ENCODE data around the gene ACTA2.

ACTA2 gene

DNA sequence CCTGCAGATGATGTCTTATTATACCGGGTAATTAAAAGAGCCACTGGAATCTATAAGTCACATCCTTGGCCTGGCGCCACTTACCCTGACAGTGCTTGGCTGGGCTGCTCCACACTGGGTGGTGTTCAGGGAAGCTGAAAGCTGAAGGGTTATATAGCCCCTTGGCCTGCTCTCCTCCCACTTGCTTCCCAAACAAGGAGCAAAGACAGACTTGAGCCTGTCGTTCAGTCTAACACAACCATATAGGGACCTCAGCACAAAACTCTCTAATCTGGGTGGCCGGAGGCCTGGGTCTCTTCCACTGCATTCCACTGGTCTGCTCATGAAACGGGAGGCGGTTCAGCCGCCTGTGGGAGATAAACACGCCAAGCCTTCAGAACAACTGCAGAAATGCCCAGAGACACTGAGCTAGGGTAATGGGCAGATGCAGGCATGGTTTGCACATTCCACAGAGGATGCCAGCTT lies at the start of gene ACTA2:
TSS of gene ACTA2 (minus strand) at position 127 of the 465 bp plus-strand sequence. CDS start 3,843 bp downstream, outside the sequence.
- peak; percentile 58 for DNase-seq

DNA sequence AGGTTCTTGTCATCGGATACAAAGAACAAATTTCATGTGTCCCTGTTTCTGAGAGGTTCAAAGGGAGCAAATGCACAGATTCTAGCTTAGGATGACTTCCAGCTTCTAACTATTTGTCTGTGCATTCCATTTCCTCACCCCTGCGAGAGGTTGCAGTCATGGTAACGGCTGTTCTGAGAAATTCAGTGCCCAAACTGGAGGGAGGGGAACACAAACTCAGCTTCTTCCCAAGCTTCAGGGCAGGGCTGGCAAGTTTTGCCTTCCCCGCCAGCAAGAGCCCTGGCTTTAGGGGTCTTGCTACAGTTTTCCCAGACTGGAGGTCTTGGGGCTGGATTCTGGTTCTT lies 49.1 kb upstream of the ACTA2 start:
- no peak for DNase-seq

DNA sequence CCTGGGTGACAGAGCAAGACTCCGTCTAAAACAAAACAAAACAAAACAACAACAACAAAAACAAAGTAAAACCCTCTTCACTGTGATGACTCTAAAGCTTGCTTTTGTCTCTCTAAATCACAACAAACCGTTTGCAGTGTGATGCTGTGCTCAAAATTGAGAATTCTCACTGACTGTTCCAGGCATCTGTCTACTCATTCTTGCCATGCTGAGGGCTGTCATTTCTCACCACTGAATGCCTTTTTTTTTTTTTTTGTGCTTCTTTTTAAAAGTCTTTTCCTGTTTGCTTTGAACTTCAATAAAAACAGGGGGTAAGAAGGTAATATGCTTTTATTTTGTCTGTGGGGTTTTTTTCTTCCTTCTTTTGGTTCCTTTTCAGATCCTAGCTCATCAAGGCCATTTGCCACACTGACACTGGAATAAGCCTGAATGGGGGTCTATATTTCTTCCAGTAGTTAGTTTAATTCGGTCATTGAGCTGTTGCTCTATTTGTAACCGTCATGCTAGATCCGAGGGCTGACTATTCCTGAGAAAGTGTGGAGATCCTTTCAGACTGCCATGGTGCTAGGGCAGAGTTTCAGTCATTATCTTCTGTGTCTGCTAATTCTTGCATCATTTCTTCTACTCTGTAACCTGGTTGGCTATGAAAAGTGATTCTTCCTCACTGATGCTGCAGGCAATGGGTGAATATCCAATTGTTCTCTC lies 48.6 kb upstream of the ACTA2 start:
- no peak for DNase-seq

DNA sequence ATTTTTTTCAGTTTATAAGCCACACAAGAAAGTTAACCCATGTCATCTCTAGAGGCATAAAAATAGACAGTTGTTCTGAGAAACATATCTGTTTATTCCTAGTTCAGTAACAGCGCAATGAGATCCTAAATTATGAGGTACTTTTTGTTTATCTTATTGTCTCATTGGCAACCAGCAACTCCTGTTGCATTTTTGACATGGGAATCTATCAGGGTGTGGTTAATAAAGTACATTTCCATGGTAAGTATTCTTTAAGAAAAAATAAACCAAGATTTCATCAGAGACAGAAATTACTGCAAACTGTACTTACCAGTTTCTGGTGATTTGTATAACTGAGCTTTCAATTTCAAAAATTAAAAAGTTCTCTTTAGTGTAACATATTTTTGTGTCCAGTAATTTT lies 47.1 kb upstream of the ACTA2 start:
- no peak for DNase-seq

DNA sequence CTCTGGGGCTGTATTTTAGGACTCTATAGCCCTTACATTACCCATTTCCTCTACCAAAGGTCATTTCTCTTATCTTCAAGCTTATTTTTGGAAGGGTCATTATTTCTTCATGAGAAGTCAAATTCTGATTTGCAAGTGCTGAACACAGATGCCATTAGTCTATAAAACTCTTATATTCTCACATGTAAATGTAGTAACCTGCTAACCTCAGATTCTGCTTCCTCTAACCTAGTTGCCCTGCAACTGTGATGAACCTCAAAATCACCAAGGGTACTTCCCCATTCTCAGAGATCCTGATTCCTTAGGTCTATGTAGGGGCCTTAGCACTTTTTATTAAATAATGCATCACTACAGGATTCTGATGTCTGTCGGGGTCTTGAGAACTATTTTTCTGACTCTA lies 44.4 kb upstream of the ACTA2 start:
- no peak for DNase-seq

DNA sequence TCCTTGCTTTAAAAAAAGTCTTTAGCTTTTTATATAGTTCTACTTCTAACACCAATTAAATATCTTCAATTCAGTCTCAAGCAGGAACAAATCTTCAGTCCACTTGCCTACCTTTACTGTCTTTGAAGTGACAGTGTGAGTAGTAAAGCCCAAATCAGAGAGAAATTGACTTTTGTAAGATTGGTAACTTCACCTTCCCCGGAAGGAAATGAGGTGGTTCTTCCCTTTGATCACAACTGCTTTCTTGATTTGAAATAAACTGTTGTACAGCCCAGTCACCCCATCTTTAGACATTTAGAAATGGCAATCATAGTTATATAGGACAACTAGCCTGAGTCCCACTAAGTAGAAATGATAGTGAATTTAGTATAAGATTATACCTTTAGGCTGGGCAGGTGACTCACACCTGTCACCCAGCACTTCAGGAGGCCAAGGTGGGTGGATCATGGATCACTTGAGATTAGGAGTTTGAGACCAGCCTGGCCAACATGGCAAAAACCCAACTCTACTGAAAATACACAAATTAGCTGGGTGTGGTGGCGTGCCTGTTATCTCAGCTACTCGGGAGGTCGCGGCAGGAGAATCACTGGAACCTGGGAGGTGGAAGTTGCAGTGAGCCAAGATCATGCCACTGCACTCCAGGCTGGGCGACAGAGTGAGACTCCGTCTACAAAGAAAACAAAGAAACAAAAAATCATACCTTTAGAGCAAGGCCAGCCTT lies 42.7 kb upstream of the ACTA2 start:
- DNase-seq = no peak

DNA sequence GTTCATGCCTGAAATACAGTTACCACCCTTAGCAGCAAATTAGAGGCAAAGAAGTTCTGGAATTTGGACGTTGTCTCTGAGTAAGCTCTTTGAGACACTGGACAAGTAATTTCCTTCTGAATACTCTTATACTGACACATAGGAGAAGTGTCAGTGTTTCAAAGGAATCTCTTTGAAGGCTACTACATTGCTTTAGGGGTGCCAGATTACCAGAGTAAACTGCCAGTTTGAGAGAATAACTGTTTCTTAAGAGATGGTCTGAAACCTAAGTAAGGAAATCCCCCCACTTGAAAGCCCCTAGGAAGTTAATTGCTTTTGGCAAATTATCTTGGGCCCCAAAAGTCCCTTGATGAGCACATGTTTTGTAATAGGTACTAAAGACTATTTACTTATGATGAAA lies 41.4 kb upstream of the ACTA2 start:
- DNase-seq = peak; percentile 50

DNA sequence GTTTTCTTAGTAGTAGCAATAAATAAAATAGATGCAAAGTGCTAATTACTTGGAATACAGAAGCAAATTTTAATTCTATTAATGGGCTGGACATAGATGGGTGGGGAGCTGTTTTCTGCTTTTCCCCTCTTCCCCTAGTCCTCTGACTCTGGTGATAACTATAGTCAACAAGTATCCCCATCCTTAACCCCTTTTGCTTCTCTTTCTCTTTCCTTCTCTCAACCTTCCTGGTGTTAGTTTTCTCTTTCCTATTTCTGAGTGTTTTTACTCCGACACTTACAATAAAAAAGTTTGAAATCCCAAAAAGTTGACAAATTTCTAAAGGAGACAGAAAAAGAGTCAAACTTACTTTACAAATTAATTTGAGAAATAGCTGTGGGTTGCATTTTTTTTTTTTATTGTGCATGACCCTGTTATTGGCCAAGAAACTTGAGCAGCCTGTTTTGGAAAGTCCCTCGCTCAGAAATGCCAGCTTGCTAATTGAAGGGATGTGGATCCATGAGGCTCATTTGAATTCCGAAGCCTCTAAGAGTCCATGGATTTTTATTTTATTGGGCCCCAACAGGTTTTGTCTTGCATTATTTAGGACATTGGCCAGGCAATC lies 40.5 kb upstream of the ACTA2 start:
- DNase-seq = peak; percentile 38

DNA sequence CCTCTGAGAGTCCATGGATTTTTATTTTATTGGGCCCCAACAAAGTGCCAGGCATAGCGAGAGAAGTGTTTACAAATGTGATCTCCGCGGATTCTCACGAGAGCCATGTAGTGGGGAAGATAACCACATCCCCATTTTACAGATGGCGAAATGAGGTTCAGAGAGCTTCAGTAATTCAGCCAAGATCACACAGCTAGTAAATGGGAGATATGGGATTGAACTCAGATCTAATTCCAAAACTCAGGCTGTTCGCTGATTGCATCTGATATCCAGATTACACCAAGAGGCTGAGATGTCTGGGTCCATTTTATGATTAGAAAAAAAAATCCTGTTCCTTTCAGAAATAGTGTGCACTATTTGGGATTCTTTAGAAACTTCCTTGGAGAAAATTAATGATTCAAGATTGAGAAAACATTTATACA lies 39.3 kb upstream of the ACTA2 start:
- no peak for DNase-seq

DNA sequence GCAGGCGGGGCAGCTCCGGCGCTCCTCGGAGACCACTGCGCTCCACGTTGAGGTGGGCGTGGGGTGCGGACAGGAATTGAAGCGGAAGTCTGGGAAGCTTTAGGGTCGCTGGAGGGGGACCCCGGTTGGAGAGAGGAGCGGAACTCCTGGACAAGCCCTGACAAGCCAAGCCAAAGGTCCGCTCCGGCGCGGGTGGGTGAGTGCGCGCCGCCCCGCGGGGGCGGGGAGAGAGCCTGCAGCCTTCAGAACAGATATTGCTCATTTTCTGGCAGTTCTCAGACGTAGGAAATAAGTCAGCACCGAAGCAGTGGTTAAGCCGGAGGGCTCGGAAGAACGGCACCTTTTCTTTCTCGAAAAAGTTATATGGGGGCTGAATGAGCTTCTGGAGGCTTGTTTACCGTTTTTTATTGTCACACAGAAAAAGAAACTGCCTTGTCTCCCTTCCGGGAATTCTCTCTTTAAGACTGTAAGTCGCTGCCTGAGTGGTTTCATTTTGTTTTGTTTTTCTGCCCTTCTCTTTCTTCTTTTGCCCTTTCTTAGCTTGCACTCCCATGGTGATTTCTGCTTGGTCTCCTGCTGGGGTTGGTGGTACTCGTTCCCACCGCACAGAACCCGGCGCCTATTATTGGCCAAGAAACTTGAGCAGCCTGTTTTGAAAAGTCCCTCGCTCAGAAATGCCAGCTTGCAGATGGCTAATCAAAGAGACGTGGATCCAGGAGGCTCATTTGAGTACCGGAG lies 38.8 kb upstream of the ACTA2 start:
- peak; percentile 65 for DNase-seq

DNA sequence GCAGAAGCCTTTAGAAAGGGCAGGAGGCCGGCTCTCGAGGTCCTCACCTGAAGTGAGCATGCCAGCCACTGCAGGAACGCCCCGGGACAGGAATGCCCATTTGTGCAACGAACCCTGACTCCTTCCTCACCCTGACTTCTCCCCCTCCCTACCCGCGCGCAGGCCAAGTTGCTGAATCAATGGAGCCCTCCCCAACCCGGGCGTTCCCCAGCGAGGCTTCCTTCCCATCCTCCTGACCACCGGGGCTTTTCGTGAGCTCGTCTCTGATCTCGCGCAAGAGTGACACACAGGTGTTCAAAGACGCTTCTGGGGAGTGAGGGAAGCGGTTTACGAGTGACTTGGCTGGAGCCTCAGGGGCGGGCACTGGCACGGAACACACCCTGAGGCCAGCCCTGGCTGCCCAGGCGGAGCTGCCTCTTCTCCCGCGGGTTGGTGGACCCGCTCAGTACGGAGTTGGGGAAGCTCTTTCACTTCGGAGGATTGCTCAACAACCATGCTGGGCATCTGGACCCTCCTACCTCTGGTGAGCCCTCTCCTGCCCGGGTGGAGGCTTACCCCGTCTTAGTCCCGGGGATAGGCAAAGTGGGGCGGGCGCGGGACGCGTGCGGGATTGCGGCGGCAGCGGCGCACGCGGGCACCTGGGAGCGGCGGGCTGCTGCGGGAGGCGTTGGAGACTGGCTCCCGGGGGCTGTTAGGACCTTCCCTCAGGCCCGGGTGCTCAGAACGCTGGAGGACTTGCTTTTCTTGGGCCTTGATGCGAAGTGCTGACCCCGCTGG lies 38.0 kb upstream of the ACTA2 start, which contains the start of gene FAS:
TSS of gene FAS (plus strand) at position 415 of the 777 bp plus-strand sequence. CDS start at position 494, 79 bp downstream.
- DNase-seq = peak; percentile 71

DNA sequence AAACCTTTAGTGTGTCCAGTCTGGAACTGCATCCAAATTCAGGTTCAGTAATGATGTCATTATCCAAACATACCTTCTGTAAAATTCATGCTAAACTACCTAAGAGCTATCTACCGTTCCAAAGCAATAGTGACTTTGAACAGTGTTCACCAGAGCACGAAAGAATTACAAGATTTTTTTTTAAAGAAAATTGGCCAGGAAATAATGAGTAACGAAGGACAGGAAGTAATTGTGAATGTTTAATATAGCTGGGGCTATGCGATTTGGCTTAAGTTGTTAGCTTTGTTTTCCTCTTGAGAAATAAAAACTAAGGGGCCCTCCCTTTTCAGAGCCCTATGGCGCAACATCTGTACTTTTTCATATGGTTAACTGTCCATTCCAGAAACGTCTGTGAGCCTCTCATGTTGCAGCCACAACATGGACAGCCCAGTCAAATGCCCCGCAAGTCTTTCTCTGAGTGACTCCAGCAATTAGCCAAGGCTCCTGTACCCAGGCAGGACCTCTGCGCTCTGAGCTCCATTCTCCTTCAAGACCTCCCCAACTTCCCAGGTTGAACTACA lies 37.3 kb upstream of the ACTA2 start:
- DNase-seq = peak; percentile 63

DNA sequence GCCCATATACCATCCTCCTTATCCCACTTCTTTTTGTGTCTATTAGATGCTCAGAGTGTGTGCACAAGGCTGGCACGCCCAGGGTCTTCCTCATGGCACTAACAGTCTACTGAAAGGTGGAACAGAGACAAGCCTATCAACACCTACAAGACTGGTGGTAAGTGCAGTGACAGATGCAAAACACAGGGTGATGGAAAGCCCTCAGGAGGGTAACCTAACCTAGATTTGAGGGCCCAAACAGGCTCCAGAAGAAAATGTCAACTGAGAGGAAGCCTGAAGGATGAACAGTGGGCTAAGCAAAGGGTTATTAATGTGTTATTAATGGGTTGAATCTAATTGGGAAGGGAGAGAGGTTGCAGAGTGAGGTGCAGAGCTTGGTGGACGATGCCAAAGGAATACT lies 36.9 kb upstream of the ACTA2 start:
- no peak for DNase-seq

DNA sequence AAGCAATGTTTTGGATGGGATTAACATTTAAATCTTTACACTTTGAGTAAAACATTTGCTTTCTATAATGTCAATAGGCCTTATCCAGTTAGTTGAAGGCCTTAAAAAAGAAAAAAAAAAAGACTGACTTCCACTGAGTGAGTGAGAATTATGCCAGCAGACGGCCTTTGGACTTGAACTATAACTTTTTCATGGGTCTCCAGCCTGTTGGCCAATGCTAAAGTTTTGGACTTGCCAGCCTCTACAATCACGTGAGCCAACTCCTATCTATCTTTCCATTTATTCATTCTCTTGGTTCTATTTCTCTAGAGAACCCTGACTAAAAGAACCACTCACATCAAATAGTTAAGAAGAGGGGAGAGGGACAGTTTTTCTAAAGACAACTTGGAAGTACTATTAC lies 35.3 kb upstream of the ACTA2 start:
- no peak for DNase-seq

DNA sequence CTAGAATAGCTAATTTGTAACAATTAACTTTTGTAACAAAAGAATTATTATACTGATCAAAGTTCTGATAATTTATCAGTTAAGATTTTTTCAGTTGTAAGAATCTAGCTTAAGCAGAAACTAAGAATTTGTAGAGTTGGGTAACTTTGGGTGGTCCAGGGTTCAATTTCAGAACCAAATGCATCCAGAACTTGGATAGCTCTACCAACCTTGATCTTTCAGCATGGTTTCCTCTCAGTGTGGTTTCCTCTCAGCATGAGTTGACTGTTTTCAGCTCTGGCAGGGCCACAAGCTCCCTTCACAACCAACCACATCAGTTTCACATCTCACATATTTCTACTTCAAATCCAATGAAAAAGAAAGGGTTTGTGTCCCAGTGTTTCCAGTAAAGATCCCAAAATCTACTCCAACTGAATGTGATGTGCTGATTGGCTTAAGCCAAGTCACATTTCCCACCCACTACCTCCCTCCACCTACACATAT lies 34.7 kb upstream of the ACTA2 start:
- no peak for DNase-seq

DNA sequence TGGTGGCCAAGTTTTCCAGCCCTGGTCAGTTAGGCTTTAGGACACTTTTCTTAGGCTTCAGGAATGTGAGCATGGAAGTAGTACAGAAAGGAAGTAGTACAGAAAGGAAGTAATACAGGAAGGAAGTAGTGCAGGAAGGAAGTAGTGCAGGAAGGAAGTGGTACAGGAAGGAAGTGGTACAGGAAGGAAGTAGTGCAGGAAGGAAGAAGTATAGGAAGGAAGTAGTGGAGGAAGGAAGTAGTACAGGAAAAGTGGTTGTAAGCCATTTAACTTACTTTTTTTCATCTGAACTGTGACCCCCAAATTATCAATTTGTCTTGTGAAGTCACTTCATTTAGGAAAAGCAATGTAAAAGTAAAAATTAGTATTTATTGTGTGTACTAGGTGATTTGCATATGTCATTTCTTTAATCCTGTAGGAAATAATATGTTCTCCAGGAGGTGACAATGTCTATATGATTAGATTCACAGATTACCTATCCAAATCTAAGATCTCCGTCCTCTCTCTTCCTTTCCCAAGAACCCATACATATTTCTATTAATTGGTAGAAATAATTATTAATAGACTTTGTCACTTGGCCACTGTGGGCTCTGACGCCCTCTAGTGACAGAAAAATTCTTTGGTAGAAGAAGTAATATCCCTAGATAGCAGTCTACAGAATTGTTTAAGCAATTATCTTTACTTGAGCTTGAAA lies 34.1 kb upstream of the ACTA2 start:
- DNase-seq = peak; percentile 38

DNA sequence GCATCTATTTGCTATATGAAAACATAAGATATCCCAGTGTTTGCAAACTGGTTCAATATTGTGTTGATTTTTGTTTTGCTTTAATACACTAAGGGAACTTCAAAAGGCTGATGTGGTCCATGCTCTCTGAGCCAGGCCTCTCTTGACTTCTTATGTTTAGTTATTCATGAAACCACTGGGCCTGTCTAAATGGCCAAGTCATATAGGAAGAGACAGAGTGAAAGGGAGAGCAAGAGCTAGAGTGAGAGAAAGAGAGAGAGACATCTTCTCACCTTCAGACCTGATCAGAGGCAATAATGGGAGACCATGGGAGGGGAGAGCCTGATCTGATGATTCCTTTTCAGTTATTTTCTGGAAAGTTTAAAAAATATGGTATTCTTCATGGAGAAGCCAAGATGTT lies 32.0 kb upstream of the ACTA2 start:
- DNase-seq = no peak

DNA sequence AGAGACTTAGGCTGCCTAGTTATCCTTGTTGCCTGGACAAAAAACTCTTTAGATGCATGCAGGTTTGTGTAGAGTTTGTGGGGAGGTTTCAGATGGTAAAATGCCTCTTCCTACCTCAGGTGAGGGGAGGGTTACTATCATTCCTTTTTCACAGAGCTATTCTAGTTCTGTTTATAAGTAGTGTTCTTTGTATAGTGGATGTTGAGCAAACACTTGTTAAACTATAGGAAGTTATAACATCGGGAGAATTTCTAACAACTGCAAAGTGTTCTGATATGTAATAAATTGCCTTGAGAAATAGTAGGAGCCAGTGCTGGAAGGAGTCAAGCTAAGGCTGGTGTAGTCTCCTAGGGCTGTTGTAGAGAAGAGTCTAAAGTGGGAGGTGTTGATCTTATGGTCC lies 31.4 kb upstream of the ACTA2 start:
- no peak for DNase-seq

DNA sequence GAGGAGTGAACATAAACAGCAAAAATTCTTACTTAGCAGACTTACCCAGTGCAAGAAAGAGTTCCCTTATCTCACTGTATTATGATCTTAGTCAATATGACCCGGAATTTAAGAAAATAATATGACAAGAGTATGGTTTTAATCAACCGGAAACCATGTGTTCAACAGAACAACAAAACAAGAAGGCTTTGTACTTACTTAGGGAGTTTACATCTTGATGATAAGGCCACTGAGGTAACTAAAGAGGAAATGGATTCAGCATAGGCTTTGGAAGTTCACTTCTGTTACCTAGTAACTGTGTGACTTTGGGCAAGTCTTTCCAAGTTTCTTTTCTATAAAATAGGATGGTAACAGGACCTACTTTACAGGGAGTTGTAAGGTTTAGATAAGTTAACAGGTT lies 30.6 kb upstream of the ACTA2 start:
- no peak for DNase-seq

DNA sequence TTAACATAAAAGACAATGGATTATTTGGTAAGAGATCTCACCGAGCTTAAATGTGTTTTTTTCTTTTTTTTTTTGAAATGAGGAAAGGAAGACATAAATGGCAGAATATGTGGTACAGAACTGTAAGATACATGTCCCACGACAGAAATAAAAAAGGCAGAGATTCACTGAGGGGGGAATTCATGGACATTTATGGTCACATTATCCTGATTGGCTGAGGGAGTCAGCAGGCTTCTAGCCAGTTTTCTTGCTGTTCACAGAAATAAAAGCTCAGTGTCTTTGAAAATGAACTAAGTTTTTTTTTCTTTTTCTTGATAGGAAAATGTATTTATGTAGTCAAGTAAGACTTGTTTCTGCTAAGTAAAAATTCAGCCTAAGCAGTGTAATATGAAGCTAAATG lies 29.8 kb upstream of the ACTA2 start:
- no peak for DNase-seq

DNA sequence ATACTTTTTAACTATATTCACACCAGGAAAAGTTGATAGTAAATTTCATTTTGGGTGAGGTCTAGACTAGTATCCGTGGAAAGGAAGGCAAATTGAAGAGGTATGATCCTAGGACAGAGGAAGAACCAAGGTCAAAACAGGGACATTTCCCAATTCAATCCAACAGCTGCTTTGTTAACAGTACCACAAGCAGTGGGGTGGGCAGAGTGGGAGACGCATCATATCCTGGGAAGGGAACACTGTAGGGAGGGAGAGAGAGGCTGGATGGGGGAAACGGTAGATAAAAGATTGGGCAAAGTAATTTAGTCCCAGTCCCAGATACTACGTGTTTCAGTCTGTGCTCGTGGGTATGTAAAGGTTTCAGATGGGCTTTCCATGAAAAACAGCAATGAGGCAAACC lies 28.9 kb upstream of the ACTA2 start:
- DNase-seq = no peak

Data from EL (cell line).